ENCODE results near the gene ABCC4. TPM values are rescaled to one million over a fixed set of nuclear protein-coding genes. Genes with fewer than 3 reads are reported as not detected.
"Not testable (repeated sequence)": the region's sequence is repeated elsewhere in the genome, so short reads cannot be mapped to it uniquely, and the experiment has no call there.

The ABCC4 gene
- total RNA-seq, 1 donor from 2014 or later, result 1.7 TPM

GRCh38 chr13:95201814-95202651 is 99.2 kb downstream of the ABCC4 start:
- peaks cover 1% of the 10 kb centered on the region for H3K27me3 Mint-ChIP-seq (ENCODE audit: unreplicated experiment)
- H3K4me3 Mint-ChIP-seq (ENCODE audit: unreplicated experiment), result no peak overlapping the region
- TF ChIP-seq CTCF (IDR thresholded peaks at IDR 0.05; ENCODE audit: partially characterized antibody, unreplicated experiment), result no peak
- no peak overlapping the region for H3K27ac Mint-ChIP-seq (ENCODE audit: unreplicated experiment)
- H3K4me1 Mint-ChIP-seq (ENCODE audit: low read depth, unreplicated experiment), result no peaks in the 10 kb centered on the region
- DNase-seq, result no peak
- no peaks in the 10 kb centered on the region for H3K36me3 Mint-ChIP-seq (ENCODE audit: unreplicated experiment)
- H3K9me3 Mint-ChIP-seq (ENCODE audit: unreplicated experiment), result no peaks in the 10 kb centered on the region

- H3K9me3 Mint-ChIP-seq (ENCODE audit: unreplicated experiment); H3K4me3 Mint-ChIP-seq (ENCODE audit: unreplicated experiment); DNase-seq; H3K4me1 Mint-ChIP-seq (ENCODE audit: low read depth, unreplicated experiment); H3K27me3 Mint-ChIP-seq (ENCODE audit: unreplicated experiment); H3K36me3 Mint-ChIP-seq (ENCODE audit: unreplicated experiment); H3K27ac Mint-ChIP-seq (ENCODE audit: unreplicated experiment): not testable (repeated sequence)
Measured at GRCh38 chr13:95200386-95200957, 100.8 kb downstream of the ABCC4 start.

- H3K36me3 Mint-ChIP-seq (ENCODE audit: unreplicated experiment), result no peaks in the 10 kb centered on the region
- peaks cover 1% of the 10 kb centered on the region for H3K27me3 Mint-ChIP-seq (ENCODE audit: unreplicated experiment)
- H3K9me3 Mint-ChIP-seq (ENCODE audit: unreplicated experiment), result peaks cover 3% of the 10 kb centered on the region
- DNase-seq, result no peak
- no peak overlapping the region for H3K27ac Mint-ChIP-seq (ENCODE audit: unreplicated experiment)
- no peak for TF ChIP-seq CTCF (IDR thresholded peaks at IDR 0.05; ENCODE audit: partially characterized antibody, unreplicated experiment)
- no peak overlapping the region for H3K4me3 Mint-ChIP-seq (ENCODE audit: unreplicated experiment)
- H3K4me1 Mint-ChIP-seq (ENCODE audit: low read depth, unreplicated experiment), result no peaks in the 10 kb centered on the region
Measured at GRCh38 chr13:95199896-95200295, 101.4 kb downstream of the ABCC4 start.

- not testable (repeated sequence) for H3K4me1 Mint-ChIP-seq (ENCODE audit: low read depth, unreplicated experiment); H3K4me3 Mint-ChIP-seq (ENCODE audit: unreplicated experiment); DNase-seq; H3K9me3 Mint-ChIP-seq (ENCODE audit: unreplicated experiment); H3K27me3 Mint-ChIP-seq (ENCODE audit: unreplicated experiment); H3K36me3 Mint-ChIP-seq (ENCODE audit: unreplicated experiment); H3K27ac Mint-ChIP-seq (ENCODE audit: unreplicated experiment)
Measured at GRCh38 chr13:95198606-95199005, 102.6 kb downstream of the ABCC4 start.

GRCh38 chr13:95197548-95197947 is 103.7 kb downstream of the ABCC4 start:
- Mint-ChIP-seq H3K9me3 (ENCODE audit: unreplicated experiment) (peaks cover 3% of the 10 kb centered on the region), H3K27ac (ENCODE audit: unreplicated experiment) (no peak overlapping the region), H3K4me1 (ENCODE audit: low read depth, unreplicated experiment) (no peaks in the 10 kb centered on the region), H3K36me3 (ENCODE audit: unreplicated experiment) (no peaks in the 10 kb centered on the region), H3K27me3 (ENCODE audit: unreplicated experiment) (no peaks in the 10 kb centered on the region), H3K4me3 (ENCODE audit: unreplicated experiment) (no peak overlapping the region)
- TF ChIP-seq CTCF (IDR thresholded peaks at IDR 0.05; ENCODE audit: partially characterized antibody, unreplicated experiment), result no peak
- DNase-seq, result no peak

GRCh38 chr13:95195146-95195545 is 106.1 kb downstream of the ABCC4 start:
- H3K36me3 Mint-ChIP-seq (ENCODE audit: unreplicated experiment), result no peaks in the 10 kb centered on the region
- no peak overlapping the region for H3K27ac Mint-ChIP-seq (ENCODE audit: unreplicated experiment)
- H3K27me3 Mint-ChIP-seq (ENCODE audit: unreplicated experiment), result no peaks in the 10 kb centered on the region
- peaks cover 3% of the 10 kb centered on the region for H3K9me3 Mint-ChIP-seq (ENCODE audit: unreplicated experiment)
- no peak overlapping the region for H3K4me3 Mint-ChIP-seq (ENCODE audit: unreplicated experiment)
- TF ChIP-seq CTCF (IDR thresholded peaks at IDR 0.05; ENCODE audit: partially characterized antibody, unreplicated experiment), result no peak
- DNase-seq, result no peak
- H3K4me1 Mint-ChIP-seq (ENCODE audit: low read depth, unreplicated experiment), result no peaks in the 10 kb centered on the region

Data from glutamatergic neuron (in vitro differentiated cells).